SK-N-SH treated with all-trans-retinoic acid at 6 μM for 48 hours (cell line): ENCODE measurements around the gene ANKRD6.

Experiments
- ATAC-seq: fragments of 200-7000 bp; cut with Tn5 transposase; 3 replicates; pipeline ENCODE4 v1.9.1; 2020; ENCODE audit warnings: mild to moderate bottlenecking, moderate library complexity
- ARNTL ChIP-seq: fragments of 450-650 bp; formaldehyde crosslinking; IDR thresholded peaks from 2 replicates; pipeline ENCODE4 v1.5.0; 2020; ENCODE audit warnings: low read depth, mild to moderate bottlenecking, moderate library complexity, borderline replicate concordance
- BACH2 ChIP-seq: fragments of 250-450 bp; sonication (Bioruptor Pico); IDR thresholded peaks from 2 replicates; pipeline ENCODE4 v1.9.0; 2021; ENCODE audit warnings: mild to moderate bottlenecking, borderline replicate concordance
- CSDC2 ChIP-seq: fragments of 250-450 bp; sonication (Bioruptor Pico); IDR thresholded peaks from 2 replicates; pipeline ENCODE4 v1.5.0; 2020; ENCODE audit warnings: mild to moderate bottlenecking, moderate library complexity
- CSRNP3 ChIP-seq: fragments of 250-450 bp; sonication (Bioruptor Pico); IDR thresholded peaks from 2 replicates; pipeline ENCODE4 v1.5.1; 2021; ENCODE audit warnings: mild to moderate bottlenecking, moderate library complexity
- ESRRG ChIP-seq: fragments of 250-450 bp; sonication (Bioruptor Pico); IDR thresholded peaks from 2 replicates; pipeline ENCODE4 v1.6.1; 2021; ENCODE audit warnings: mild to moderate bottlenecking
- GLIS3 ChIP-seq: fragments of 250-450 bp; sonication (Bioruptor Pico); IDR thresholded peaks from 2 replicates; pipeline ENCODE4 v1.5.0; 2020; ENCODE audit warnings: mild to moderate bottlenecking, moderate library complexity
- ISL1 ChIP-seq: fragments of 250-450 bp; sonication (Bioruptor Pico); IDR thresholded peaks from 2 replicates; pipeline ENCODE4 v2.1.2; 2022; ENCODE audit warnings: mild to moderate bottlenecking, moderate library complexity
- PATZ1 ChIP-seq: fragments of 250-450 bp; sonication (Bioruptor Pico); IDR thresholded peaks from 2 replicates; pipeline ENCODE4 v1.8.0; 2020; ENCODE audit warnings: mild to moderate bottlenecking, moderate library complexity, borderline replicate concordance
- PPARA ChIP-seq: fragments of 250-450 bp; sonication (Bioruptor Pico); IDR thresholded peaks from 2 replicates; pipeline ENCODE4 v1.5.0; 2020; ENCODE audit warnings: mild to moderate bottlenecking, borderline replicate concordance
- SNAI2 ChIP-seq: fragments of 250-450 bp; sonication (Bioruptor Pico); IDR thresholded peaks from 2 replicates; pipeline ENCODE4 v1.5.0; 2020; ENCODE audit warnings: mild to moderate bottlenecking, moderate library complexity
- TCF4 ChIP-seq: fragments of 250-450 bp; sonication (Bioruptor Pico); IDR thresholded peaks from 2 replicates; pipeline ENCODE4 v1.8.0; 2021; ENCODE audit warnings: mild to moderate bottlenecking, moderate library complexity, borderline replicate concordance
- TOX ChIP-seq: fragments of 250-450 bp; sonication (Bioruptor Pico); IDR thresholded peaks from 2 replicates; pipeline ENCODE4 v1.8.0; 2021; ENCODE audit warnings: mild to moderate bottlenecking, moderate library complexity, borderline replicate concordance
- TSHZ2 ChIP-seq: fragments of 250-450 bp; sonication (Bioruptor Pico); IDR thresholded peaks from 2 replicates; pipeline ENCODE4 v1.5.0; 2020; ENCODE audit warnings: mild to moderate bottlenecking, moderate library complexity
- ZC3H10 ChIP-seq: fragments of 250-450 bp; sonication (Bioruptor Pico); IDR thresholded peaks from 2 replicates; pipeline ENCODE4 v1.5.1; 2021; ENCODE audit warnings: mild to moderate bottlenecking, moderate library complexity
- ZFP3 ChIP-seq: fragments of 250-450 bp; sonication (Bioruptor Pico); IDR thresholded peaks from 2 replicates; pipeline ENCODE4 v1.5.0; 2020; ENCODE audit warnings: mild to moderate bottlenecking, moderate library complexity
- ZFP30 ChIP-seq: fragments of 450-650 bp; formaldehyde crosslinking; IDR thresholded peaks from 2 replicates; pipeline ENCODE4 v1.5.0; 2022; ENCODE audit warnings: mild to moderate bottlenecking, moderate library complexity
- ZNF565 ChIP-seq: fragments of 450-650 bp; formaldehyde crosslinking; conservative IDR thresholded peaks from 2 replicates; pipeline ENCODE4 v1.5.0; 2020; ENCODE audit warnings: low read depth, mild to moderate bottlenecking, moderate library complexity
- ZNF70 ChIP-seq: fragments of 450-650 bp; formaldehyde crosslinking; IDR thresholded peaks from 2 replicates; pipeline ENCODE4 v1.5.0; 2020; ENCODE audit warnings: mild to moderate bottlenecking, moderate library complexity

ANKRD6 gene

GRCh38 chr6:89566930-89567629, 134.1 kb downstream of the ANKRD6 start:
- no peak for ATAC-seq
- TF ChIP-seq BACH2 (CRISPR knock-in tag) (no peak), CSRNP3 (CRISPR knock-in tag) (no peak), SNAI2 (CRISPR knock-in tag) (no peak), ZNF565 (no peak), ZNF70 (CRISPR knock-in tag) (no peak), CSDC2 (CRISPR knock-in tag) (no peak), ARNTL (CRISPR knock-in tag) (no peak)

- TF ChIP-seq TSHZ2 (CRISPR knock-in tag) (no peak), ARNTL (CRISPR knock-in tag) (no peak), ZC3H10 (CRISPR knock-in tag) (no peak), PPARA (CRISPR knock-in tag) (no peak), GLIS3 (CRISPR knock-in tag) (no peak)
Observed at GRCh38 chr6:89567630-89568390, 134.9 kb downstream of the ANKRD6 start.

GRCh38 chr6:89574910-89575561, 142.1 kb downstream of the ANKRD6 start:
- ATAC-seq: no peak
- TF ChIP-seq ZFP30 (CRISPR knock-in tag) (no peak), PPARA (CRISPR knock-in tag) (no peak), TOX (CRISPR knock-in tag) (no peak), TSHZ2 (CRISPR knock-in tag) (no peak), CSDC2 (CRISPR knock-in tag) (no peak), ZNF565 (no peak), ZFP3 (CRISPR knock-in tag) (no peak), ISL1 (CRISPR knock-in tag) (no peak), PATZ1 (CRISPR knock-in tag) (no peak), ZC3H10 (CRISPR knock-in tag) (no peak), TCF4 (CRISPR knock-in tag) (no peak), ZNF70 (CRISPR knock-in tag) (no peak), ESRRG (CRISPR knock-in tag) (no peak)

More at GRCh38 chr6:89567630-89568390, 134.9 kb downstream of the ANKRD6 start:
- no peak for ATAC-seq
